H1 (cell line): ENCODE measurements around the gene ACTG2. TPM values are rescaled to one million over a fixed set of nuclear protein-coding genes. Genes with fewer than 3 reads are reported as not detected.

ENCODE experiments used
- CHD7 ChIP-seq: fragments of 300-600 bp; sonication (generic); IDR thresholded peaks from 2 replicates; pipeline ENCODE4 v1.7.1; 2012; ENCODE audit warnings: low read length, moderate library complexity, mild to moderate bottlenecking, inconsistent platforms; ENCODE audit not compliant: insufficient replicate concordance
- PHF8 ChIP-seq: fragments of 200-600 bp; sonication (generic); conservative IDR thresholded peaks from 2 replicates; pipeline ENCODE4 v1.7.1; 2012; ENCODE audit warnings: low read depth, mild to moderate bottlenecking, inconsistent platforms, low read length, moderate library complexity
- SAP30 ChIP-seq: fragments of 300-600 bp; sonication (generic); IDR thresholded peaks from 2 replicates; pipeline ENCODE4 v1.7.1; 2012; ENCODE audit warnings: low read length, moderate library complexity, mild to moderate bottlenecking, inconsistent platforms; ENCODE audit not compliant: insufficient read depth, insufficient replicate concordance
- SP2 ChIP-seq: IDR thresholded peaks from 2 replicates; pipeline ENCODE4 v1.6.1; 2012; ENCODE audit warnings: mild to moderate bottlenecking, low read length, inconsistent platforms
- TAF7 ChIP-seq: optimal IDR thresholded peaks from 2 replicates; pipeline ENCODE3; 2011; ENCODE audit warnings: low read depth, mild to moderate bottlenecking, inconsistent platforms, low read length, moderate library complexity, borderline replicate concordance
- TCF12 ChIP-seq: IDR thresholded peaks from 2 replicates; pipeline ENCODE4 v1.6.1; 2011; ENCODE audit warnings: low read depth, mild to moderate bottlenecking, low read length
- polyA plus RNA-seq, 7 experiments: library from polyadenylated mRNA; depleted of rRNA in 3 of 7; stranded (reverse) in 5 of 7; unstranded in 2 of 7; fragments of >200 nt in 5 of 7; fragments of 200-250 nt in 2 of 7; gene quantifications; 1 replicate in 5 of 7; 2 replicates in 1 of 7; 4 replicates in 1 of 7; pipeline versions ENCODE4 v1.2.1 to v1.2.3, GENCODE V29; 2011 to 2013; ENCODE audit warnings: missing spikeins in 2 of 7, mixed read lengths in 2 of 7
- total RNA-seq: library from RNA; stranded (reverse); fragmentation: NEBNext Ultra II Directional; extraction: Animal tissue kit (Norgen Biotek cat#: 25700); gene quantifications from 2 replicates; pipeline ENCODE4 v1.2.1, GENCODE V29; 2021

ACTG2 gene
- total and polyA plus RNA-seq, 2 of the 8 experiments (the other 6 are each of a cell fraction or from before 2014, with no cell fraction given) = 6.2 to 13.7 TPM

GRCh38 chr2:73894475-73894850 is 1.7 kb downstream of the ACTG2 start (continued):
- TF ChIP-seq CHD7 (no peak), PHF8 (no peak), SAP30 (no peak), TCF12 (no peak), TAF7 (no peak), SP2 (no peak)
